Heart right ventricle (tissue), 16 donors: ENCODE measurements around the gene RYR3. TPM values are rescaled to one million over a fixed set of nuclear protein-coding genes. Genes with fewer than 3 reads are reported as not detected.

Experiments
- ATAC-seq, 8 donors: fragments of 200-7000 bp; cut with Tn5 transposase; one replicate each; pipeline ENCODE4 v1.9.1; 2020; ENCODE audit warnings: mild to moderate bottlenecking in 8 of 8, moderate library complexity in 8 of 8, moderate number of reproducible peaks in 1 of 8
- DNase-seq, 2 donors: peaks; one replicate each; pipeline ENCODE4 v3.0.0-alpha.2; 2020
- H3K27ac ChIP-seq, 10 donors: fragments of 200-600 bp; sonication (generic) in 2 of 10; one replicate each; pipeline versions ENCODE4 v1.5.0 to v1.8.0; 2020 to 2022; ENCODE audit warnings: mild to moderate bottlenecking in 3 of 10
- H3K27me3 ChIP-seq, 7 donors: fragments of 200-600 bp; one replicate each; pipeline ENCODE4 v1.8.0; 2021 to 2022; ENCODE audit warnings: mild to moderate bottlenecking in 2 of 7
- H3K36me3 ChIP-seq, 9 donors: fragments of 200-600 bp; sonication (generic) in 1 of 9; one replicate each; pipeline versions ENCODE4 v1.5.0 to v1.8.0; 2020 to 2022; ENCODE audit warnings: mild to moderate bottlenecking in 2 of 9
- H3K4me1 ChIP-seq, 9 donors: fragments of 200-600 bp; sonication (generic) in 1 of 9; one replicate each; pipeline versions ENCODE4 v1.5.0 to v1.8.0; 2020 to 2022; ENCODE audit warnings: mild to moderate bottlenecking in 4 of 9
- H3K4me3 ChIP-seq, 10 donors: fragments of 200-600 bp; sonication (generic) in 2 of 10; one replicate each; pipeline versions ENCODE4 v1.5.0 to v1.8.0; 2020 to 2022; ENCODE audit warnings: mild to moderate bottlenecking in 7 of 10, moderate library complexity in 2 of 10
- H3K9me3 ChIP-seq, 11 donors: fragments of 200-600 bp in 10 of 11; sonication (generic) in 2 of 11; one replicate each; pipeline versions ENCODE4 v1.5.0 to v1.8.0; 2013 to 2022; ENCODE audit warnings: mild to moderate bottlenecking in 2 of 11, control low read depth in 1 of 11, moderate library complexity in 1 of 11
- CTCF ChIP-seq, 9 donors: fragments of 200-600 bp; sonication (generic) in 2 of 9; IDR thresholded peaks; one replicate each; pipeline versions ENCODE4 v1.5.0 to v1.8.0; 2021 to 2022; ENCODE audit warnings: antibody characterized with exemption in 9 of 9, mild to moderate bottlenecking in 5 of 9, moderate library complexity in 1 of 9
- WGBS, 2 donors: extraction: QIAGEN DNeasy Blood & Tissue Kit; methylation state at CpG; one replicate each; pipeline ENCODE4 v1.1.7; 2013; ENCODE audit warnings: inconsistent platforms in 1 of 2; 5-methylcytosine and 5-hydroxymethylcytosine counted together
- intact Hi-C, 10 donors: fragments of 100-400 bp; cut with DNase I; formaldehyde crosslinking; loops; one replicate each; pipeline versions ENCODE4 v1.11.1 to v1.14.2; 2022
- polyA plus RNA-seq, 2 donors: library from polyadenylated mRNA; stranded (reverse); fragments of 200-250 nt; gene quantifications; one replicate each; pipeline ENCODE4 v1.2.3, GENCODE V29; 2013
- total RNA-seq, 10 donors: library from RNA; stranded (reverse); fragmentation: NEBNext Ultra II Directional in 3 of 10; extraction: Animal tissue kit (Norgen Biotek cat#: 25700) in 3 of 10; gene quantifications; one replicate each; pipeline versions ENCODE4 v1.2.1 to v1.2.4, GENCODE V29; 2021 to 2023
- donor health status: Arrhythmogenic right ventricular cardiomyopathy.
- donor health status: ischemic (EF 13 %, LVEDD 7.1; RV severe dilation, severe dysfunction).
- donor health status: healthy with polysubstance abuse.
- donor health status: DM: no; HTN: yes; CAD: no.
- donor health status: DM: no; HTN: no; CAD: no.
- donor health status: ischemic (EF 25% LVEDD 6.9; RV normal size, moderate dysfunction).
- donor health status: ischemic (EF 25% LVEDD 5.7; RV mildly dilated, moderate dysfunction).
- donor health status: healthy.
- donor health status: DM: yes; HTN: yes; CAD: no.
- donor health status: Ischemic cardiomyopathy.
- donor health status: ischemic (EF 35%, LVEDD 5.7; RV mildly dilated, moderate dysfunction).
- donor health status: nonischemic (EF 11% LVEDD 7.7; RV severe dilation, severe dysfunction).
- donor health status: DM: yes; HTN: yes; CAD: no.
- donor health status: PGD.
- donor health status: ischemic (EF 29% LVEDD 5.4; RV normal size, mild dysfunction).
- donor health status: nonischemic (EF 23%, LVEDD 6.1; RV moderate dilation, normal function).

The RYR3 gene
- total and polyA plus RNA-seq, 12 donors = 0.02 to 1.00 (median 0.13) TPM; not detected in 2

DNA sequence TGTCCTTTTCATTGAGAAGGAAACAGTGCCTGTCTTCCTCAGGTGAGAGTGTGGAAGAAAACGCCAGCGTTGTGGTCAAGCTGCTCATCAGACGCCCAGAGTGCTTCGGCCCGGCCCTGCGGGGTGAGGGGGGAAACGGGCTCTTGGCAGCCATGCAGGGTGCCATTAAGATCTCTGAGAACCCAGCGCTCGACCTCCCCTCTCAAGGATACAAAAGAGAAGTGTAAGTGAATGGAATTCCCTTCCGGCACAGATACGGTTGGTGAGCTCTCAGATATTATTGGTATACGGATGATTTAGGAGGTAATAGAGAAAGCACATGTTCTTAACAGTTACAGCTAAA is 411.9 kb downstream of the RYR3 start:
- WGBS, 2 donors = 91 to 93% methylated on average over 12 of the region's 12 CpGs
- H3K36me3 ChIP-seq = no peaks in the 10 kb centered on the region
- no peak for DNase-seq
- no peak for ATAC-seq
- H3K4me3 ChIP-seq = no peak overlapping the region
- H3K27me3 ChIP-seq = peaks cover 0 to 2% (median 0%) of the 10 kb centered on the region in 7 donors
- H3K4me1 ChIP-seq = no peaks in the 10 kb centered on the region
- intact Hi-C loops = no loop called here
- TF ChIP-seq CTCF (IDR thresholded peaks at IDR 0.05) = no peak
- no peak overlapping the region for H3K27ac ChIP-seq
- peaks cover 0 to 4% (median 0%) of the 10 kb centered on the region in 11 donors for H3K9me3 ChIP-seq

DNA sequence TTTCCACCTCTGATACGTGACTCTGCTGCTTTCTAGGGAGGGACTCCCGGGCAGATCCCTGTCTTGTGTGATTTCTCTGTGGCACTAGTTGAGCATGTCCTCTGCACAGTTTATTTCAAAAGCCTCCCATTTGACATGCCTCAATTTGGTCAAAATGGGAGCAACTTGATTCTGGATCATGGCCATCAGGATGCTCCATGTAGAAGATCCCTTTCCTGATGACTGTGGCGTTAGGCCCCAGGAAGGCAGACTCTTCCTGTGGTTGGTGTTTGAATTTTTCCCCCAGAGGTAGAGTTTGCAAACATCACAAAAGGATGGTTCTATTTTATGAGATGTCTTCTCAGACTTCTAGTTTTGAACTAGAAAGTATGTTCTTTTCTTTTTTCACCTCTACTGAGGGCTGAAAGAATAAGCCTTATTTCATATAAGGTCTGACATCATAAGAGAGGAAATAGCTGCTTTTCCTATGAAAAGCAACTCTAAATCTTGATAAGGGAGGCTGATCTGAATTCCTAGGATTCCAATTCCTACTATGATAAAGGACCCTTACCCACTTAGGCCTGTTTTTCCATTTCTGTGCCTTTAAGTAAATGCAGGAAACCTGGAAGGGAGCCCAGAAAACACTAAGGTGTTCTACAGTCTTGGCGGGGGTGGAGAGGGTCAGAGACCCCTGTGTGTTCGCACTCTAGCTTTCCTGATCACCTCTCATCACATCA is 413.7 kb downstream of the RYR3 start:
- 54 to 60% methylated on average over 5 of the region's 5 CpGs for WGBS, 2 donors
- Histone ChIP-seq H3K36me3 (no peaks in the 10 kb centered on the region), H3K27me3 (peaks cover 0 to 2% (median 0%) of the 10 kb centered on the region in 7 donors), H3K4me1 (no peaks in the 10 kb centered on the region), H3K4me3 (no peak overlapping the region), H3K9me3 (peaks cover 0 to 3% (median 0%) of the 10 kb centered on the region in 11 donors), H3K27ac (no peak overlapping the region)
- no peak for TF ChIP-seq CTCF (IDR thresholded peaks at IDR 0.05)
- ATAC-seq (no peak), DNase-seq (no peak)
- intact Hi-C loops = no loop called here

DNA sequence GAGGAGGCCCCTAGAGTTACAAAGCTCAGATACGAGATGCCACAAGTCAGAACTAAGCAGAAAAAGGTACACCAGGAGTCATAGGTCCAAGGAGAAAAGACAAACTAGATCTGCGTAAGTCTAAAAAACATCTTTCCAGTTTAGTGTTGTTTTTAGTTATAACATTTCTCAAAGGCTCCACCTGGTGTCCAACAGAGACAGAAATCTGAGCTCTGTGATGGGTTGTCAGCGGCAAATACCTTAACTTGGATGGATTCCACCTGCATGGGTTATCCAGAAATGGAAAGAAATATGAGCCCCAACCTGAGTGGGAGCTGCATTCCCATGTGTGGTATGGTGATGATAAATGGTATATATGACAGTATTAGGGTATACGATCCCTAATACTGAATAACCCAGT is 418.9 kb downstream of the RYR3 start:
- TF ChIP-seq CTCF (IDR thresholded peaks at IDR 0.05) = peak in 1 of 9 donors; percentile 15
- no peak for DNase-seq
- H3K9me3 ChIP-seq = peaks cover 0 to 2% (median 0%) of the 10 kb centered on the region in 11 donors
- no peak for ATAC-seq
- no peaks in the 10 kb centered on the region for H3K27me3 ChIP-seq
- no peaks in the 10 kb centered on the region for H3K36me3 ChIP-seq
- no peak overlapping the region for H3K27ac ChIP-seq
- intact Hi-C loops = loop anchor here in 3 of 10 donors (10.0 kb wide), 1 partner anchor 235 kb away; the partner anchor contains the start of gene CHRM5 (in 3 of the 3)
- H3K4me3 ChIP-seq = no peak overlapping the region
- H3K4me1 ChIP-seq = no peaks in the 10 kb centered on the region
- 82 to 83% methylated on average over 4 of the region's 4 CpGs for WGBS, 2 donors

- no peak for TF ChIP-seq CTCF (IDR thresholded peaks at IDR 0.05)
- intact Hi-C loops = loop anchor here in 3 of 10 donors (10.0 kb wide), 1 partner anchor 234 kb away; the partner anchor contains the start of gene CHRM5 (in 3 of the 3)
- WGBS, 2 donors = 82 to 83% methylated on average over 4 of the region's 4 CpGs
- no peak overlapping the region for H3K27ac ChIP-seq
- no peak for ATAC-seq
- H3K27me3 ChIP-seq = no peaks in the 10 kb centered on the region
- no peaks in the 10 kb centered on the region for H3K4me1 ChIP-seq
- no peak overlapping the region for H3K4me3 ChIP-seq
- H3K36me3 ChIP-seq = no peaks in the 10 kb centered on the region
- H3K9me3 ChIP-seq = peaks cover 0 to 2% (median 0%) of the 10 kb centered on the region in 11 donors
- no peak for DNase-seq
Measured at GRCh38 chr15:33730815-33731214, 420.0 kb downstream of the RYR3 start.
